Measurements from ENCODE around the gene LTBP1. TPM values are rescaled to one million over a fixed set of nuclear protein-coding genes. Genes with fewer than 3 reads are reported as not detected.
A peak's percentile ranks its signal among the peaks of the same experiment; 100 is the strongest.

LTBP1 gene
- total and polyA plus RNA-seq, 2 experiments from 2014 or later, result 216 to 509 TPM

- Histone ChIP-seq H3K27me3 (no peaks in the 10 kb centered on the region), H3K9me3 (ENCODE audit: low read depth) (no peaks in the 10 kb centered on the region), H3K4me3 (no peak overlapping the region), H3K36me3 (peaks cover 8% of the 10 kb centered on the region), H3K4me1 (ENCODE audit: low read depth) (peaks cover 21% of the 10 kb centered on the region), H3K27ac (peak overlapping the region; percentile 5)
- DNase-seq (ENCODE audit: low read depth in 1 of 2, low spot score in 1 of 2), result peak in 1 of 2 donors; percentile 68
- no peak for TF ChIP-seq CTCF (IDR thresholded peaks at IDR 0.05; ENCODE audit: low read depth, low read length)
Observed at GRCh38 chr2:33317369-33318007, 370.7 kb downstream of the LTBP1 start.

GRCh38 chr2:33318456-33318855 is 371.7 kb downstream of the LTBP1 start:
- no peak for TF ChIP-seq CTCF (IDR thresholded peaks at IDR 0.05; ENCODE audit: low read depth, low read length)
- H3K36me3 ChIP-seq, result peaks cover 4% of the 10 kb centered on the region
- no peak for DNase-seq (ENCODE audit: low read depth in 1 of 2, low spot score in 1 of 2)
- H3K4me3 ChIP-seq, result no peak overlapping the region
- no peaks in the 10 kb centered on the region for H3K27me3 ChIP-seq
- peaks cover 21% of the 10 kb centered on the region for H3K4me1 ChIP-seq (ENCODE audit: low read depth)
- H3K9me3 ChIP-seq (ENCODE audit: low read depth), result no peaks in the 10 kb centered on the region
- no peak overlapping the region for H3K27ac ChIP-seq

- H3K9me3 ChIP-seq (ENCODE audit: low read depth), result no peaks in the 10 kb centered on the region
- peaks cover 21% of the 10 kb centered on the region for H3K4me1 ChIP-seq (ENCODE audit: low read depth)
- no peaks in the 10 kb centered on the region for H3K36me3 ChIP-seq
- H3K4me3 ChIP-seq, result no peak overlapping the region
- no peak overlapping the region for H3K27ac ChIP-seq
- TF ChIP-seq CTCF (IDR thresholded peaks at IDR 0.05; ENCODE audit: low read depth, low read length), result no peak
- no peaks in the 10 kb centered on the region for H3K27me3 ChIP-seq
- no peak for DNase-seq (ENCODE audit: low read depth in 1 of 2, low spot score in 1 of 2)
Observed at GRCh38 chr2:33320573-33320972, 373.8 kb downstream of the LTBP1 start.

- Histone ChIP-seq H3K4me3 (no peak overlapping the region), H3K36me3 (no peaks in the 10 kb centered on the region), H3K9me3 (ENCODE audit: low read depth) (no peaks in the 10 kb centered on the region), H3K27ac (no peak overlapping the region), H3K4me1 (ENCODE audit: low read depth) (peaks cover 21% of the 10 kb centered on the region), H3K27me3 (no peaks in the 10 kb centered on the region)
- no peak for TF ChIP-seq CTCF (IDR thresholded peaks at IDR 0.05; ENCODE audit: low read depth, low read length)
- peak in 1 of 2 donors; percentile 42 for DNase-seq (ENCODE audit: low read depth in 1 of 2, low spot score in 1 of 2)
Observed at GRCh38 chr2:33321236-33321771, 374.6 kb downstream of the LTBP1 start.

GRCh38 chr2:33321876-33322483 is 375.2 kb downstream of the LTBP1 start:
- DNase-seq (ENCODE audit: low read depth in 1 of 2, low spot score in 1 of 2), result peak; percentile 37 to 61
- H3K36me3 ChIP-seq, result no peaks in the 10 kb centered on the region
- no peak overlapping the region for H3K27ac ChIP-seq
- H3K4me3 ChIP-seq, result no peak overlapping the region
- peaks cover 15% of the 10 kb centered on the region for H3K4me1 ChIP-seq (ENCODE audit: low read depth)
- no peak for TF ChIP-seq CTCF (IDR thresholded peaks at IDR 0.05; ENCODE audit: low read depth, low read length)
- H3K27me3 ChIP-seq, result no peaks in the 10 kb centered on the region
- H3K9me3 ChIP-seq (ENCODE audit: low read depth), result no peaks in the 10 kb centered on the region

Measured in cardiac muscle cell (in vitro differentiated cells and primary cell).